Fibroblast of lung (primary cell): ENCODE results near the gene DENND1A.

Experiments
- EZH2 ChIP-seq: IDR thresholded peaks from 2 replicates; pipeline ENCODE4 v1.5.1; 2012; ENCODE audit warnings: low read length, control low read depth, mild to moderate bottlenecking; ENCODE audit errors: missing control alignments
- TF ChIP-seq, protein P1 (sequence below), 2 donors: IDR thresholded peaks in 1 of 2; conservative IDR thresholded peaks in 1 of 2; 1 replicate in 1 of 2; 2 replicates in 1 of 2; pipeline ENCODE4 v1.5.1; 2011 to 2012; ENCODE audit warnings: low read length in 2 of 2, control low read depth in 1 of 2, inconsistent platforms in 1 of 2, low read depth in 1 of 2, mild to moderate bottlenecking in 1 of 2

DNA sequence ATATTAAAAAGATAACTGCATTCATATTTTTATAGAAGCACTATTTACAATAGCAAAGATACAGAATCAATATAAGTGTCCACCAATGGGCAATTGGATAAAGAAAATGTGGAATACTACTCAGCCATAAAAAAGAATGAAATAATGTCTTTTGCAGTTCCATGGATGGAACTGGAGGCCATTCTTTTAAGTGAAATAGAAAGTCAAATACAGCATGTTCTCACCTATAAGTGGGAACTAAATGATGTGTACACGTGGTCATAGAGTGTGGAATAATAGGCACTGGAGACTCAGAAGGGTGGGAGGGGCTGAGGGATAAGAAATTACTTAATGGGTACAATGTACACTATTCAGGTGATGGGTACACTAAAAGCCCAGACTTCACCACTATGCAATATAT lies 53.2 kb downstream of the DENND1A start:
- TF ChIP-seq EZH2: no peak
- TF ChIP-seq, protein P1, sequence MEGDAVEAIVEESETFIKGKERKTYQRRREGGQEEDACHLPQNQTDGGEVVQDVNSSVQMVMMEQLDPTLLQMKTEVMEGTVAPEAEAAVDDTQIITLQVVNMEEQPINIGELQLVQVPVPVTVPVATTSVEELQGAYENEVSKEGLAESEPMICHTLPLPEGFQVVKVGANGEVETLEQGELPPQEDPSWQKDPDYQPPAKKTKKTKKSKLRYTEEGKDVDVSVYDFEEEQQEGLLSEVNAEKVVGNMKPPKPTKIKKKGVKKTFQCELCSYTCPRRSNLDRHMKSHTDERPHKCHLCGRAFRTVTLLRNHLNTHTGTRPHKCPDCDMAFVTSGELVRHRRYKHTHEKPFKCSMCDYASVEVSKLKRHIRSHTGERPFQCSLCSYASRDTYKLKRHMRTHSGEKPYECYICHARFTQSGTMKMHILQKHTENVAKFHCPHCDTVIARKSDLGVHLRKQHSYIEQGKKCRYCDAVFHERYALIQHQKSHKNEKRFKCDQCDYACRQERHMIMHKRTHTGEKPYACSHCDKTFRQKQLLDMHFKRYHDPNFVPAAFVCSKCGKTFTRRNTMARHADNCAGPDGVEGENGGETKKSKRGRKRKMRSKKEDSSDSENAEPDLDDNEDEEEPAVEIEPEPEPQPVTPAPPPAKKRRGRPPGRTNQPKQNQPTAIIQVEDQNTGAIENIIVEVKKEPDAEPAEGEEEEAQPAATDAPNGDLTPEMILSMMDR (conservative IDR thresholded peaks at IDR 0.05 in 1 of 2, IDR thresholded peaks at IDR 0.05 in 1 of 2; ENCODE audit: low read depth in 1 of 2, low read length in 2 of 2): no peak
